Muscle of leg (tissue), 11 donors: Measurements from ENCODE around the gene SPINK14. TPM values are rescaled to one million over a fixed set of nuclear protein-coding genes. Genes with fewer than 3 reads are reported as not detected.
A peak's percentile ranks its signal among the peaks of the same experiment; 100 is the strongest.

ENCODE experiments used
- DNase-seq: peaks from one replicate; pipeline ENCODE4 v3.0.0; 2013
- H3K27ac ChIP-seq: one replicate; pipeline ENCODE4 v1.5.1; 2013; ENCODE audit warnings: mild to moderate bottlenecking, low read length, control low read depth
- H3K27me3 ChIP-seq: one replicate; pipeline ENCODE4 v1.6.1; 2013; ENCODE audit warnings: low read length; ENCODE audit not compliant: control insufficient read depth, insufficient read depth
- H3K36me3 ChIP-seq: one replicate; pipeline ENCODE4 v1.6.1; 2013; ENCODE audit warnings: low read length; ENCODE audit not compliant: control insufficient read depth, insufficient read depth
- H3K4me1 ChIP-seq: one replicate; pipeline ENCODE4 v1.6.1; 2013; ENCODE audit warnings: low read length; ENCODE audit not compliant: control insufficient read depth, insufficient read depth
- H3K4me3 ChIP-seq: one replicate; pipeline ENCODE4 v1.5.1; 2013; ENCODE audit warnings: low read length, control low read depth
- H3K9me3 ChIP-seq: replicated peaks from 2 replicates; pipeline ENCODE4 v1.6.1; 2013; ENCODE audit warnings: low read depth, low read length; ENCODE audit not compliant: control insufficient read depth
- WGBS: methylation state at CpG from one replicate; pipeline ENCODE4 v1.1.5; 2013; ENCODE audit warnings: missing lambda C conversion rate; ENCODE audit not compliant: insufficient coverage; 5-methylcytosine and 5-hydroxymethylcytosine counted together
- polyA plus RNA-seq, 8 donors: library from polyadenylated mRNA; unstranded; fragments of 120-200 nt; gene quantifications; one replicate each; pipeline versions ENCODE4 v1.2.1 to v1.2.3, GENCODE V29; 2013; ENCODE audit warnings: inconsistent platforms in 1 of 8, low replicate concordance in 1 of 8; ENCODE audit not compliant: insufficient read length in 8 of 8, insufficient read depth in 1 of 8
- total RNA-seq: library from RNA; stranded (reverse); fragments of 120-200 nt; gene quantifications from one replicate; pipeline ENCODE4 v1.2.4, GENCODE V29; 2013

Gene SPINK14
- total and polyA plus RNA-seq, 9 donors = not detected

DNA sequence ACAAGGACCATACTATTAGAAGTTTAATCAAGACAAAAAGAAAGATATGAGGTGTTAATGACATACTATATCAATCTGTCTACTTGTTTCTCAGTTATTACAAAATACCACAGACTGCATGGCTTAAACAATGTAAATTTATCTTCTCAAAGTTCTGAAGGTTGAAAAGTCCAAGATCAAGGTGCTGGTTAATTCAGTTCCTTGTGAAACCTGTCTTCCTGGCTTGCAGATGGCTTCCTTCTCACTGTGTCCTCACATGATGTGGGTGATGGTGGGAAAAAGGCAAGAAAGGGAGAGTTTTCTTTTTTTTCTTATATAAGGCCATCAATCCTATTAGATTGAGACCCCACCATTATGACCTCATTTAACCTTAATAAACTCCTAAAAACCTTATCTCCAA is 15.6 kb upstream of the SPINK14 start:
- H3K9me3 ChIP-seq = no peaks in the 10 kb centered on the region
- H3K36me3 ChIP-seq = no peaks in the 10 kb centered on the region
- no peak for DNase-seq
- no peaks in the 10 kb centered on the region for H3K27me3 ChIP-seq
- H3K4me3 ChIP-seq = no peak overlapping the region
- no peaks in the 10 kb centered on the region for H3K4me1 ChIP-seq
- H3K27ac ChIP-seq = no peak overlapping the region

- Histone ChIP-seq H3K27me3 (no peaks in the 10 kb centered on the region), H3K27ac (no peak overlapping the region), H3K9me3 (no peaks in the 10 kb centered on the region), H3K4me1 (no peaks in the 10 kb centered on the region), H3K36me3 (no peaks in the 10 kb centered on the region), H3K4me3 (no peak overlapping the region)
- no CpG with 5 or more reads among the region's 1 CpG for WGBS
- no peak for DNase-seq
Measured at GRCh38 chr5:148156609-148157008, 11.7 kb upstream of the SPINK14 start.

GRCh38 chr5:148162038-148162437 is 6.3 kb upstream of the SPINK14 start:
- DNase-seq = no peak
- H3K36me3 ChIP-seq = no peaks in the 10 kb centered on the region
- no peaks in the 10 kb centered on the region for H3K27me3 ChIP-seq
- WGBS = no CpG with 5 or more reads among the region's 1 CpG
- H3K9me3 ChIP-seq = no peaks in the 10 kb centered on the region
- no peak overlapping the region for H3K27ac ChIP-seq
- no peak overlapping the region for H3K4me3 ChIP-seq
- no peaks in the 10 kb centered on the region for H3K4me1 ChIP-seq

DNA sequence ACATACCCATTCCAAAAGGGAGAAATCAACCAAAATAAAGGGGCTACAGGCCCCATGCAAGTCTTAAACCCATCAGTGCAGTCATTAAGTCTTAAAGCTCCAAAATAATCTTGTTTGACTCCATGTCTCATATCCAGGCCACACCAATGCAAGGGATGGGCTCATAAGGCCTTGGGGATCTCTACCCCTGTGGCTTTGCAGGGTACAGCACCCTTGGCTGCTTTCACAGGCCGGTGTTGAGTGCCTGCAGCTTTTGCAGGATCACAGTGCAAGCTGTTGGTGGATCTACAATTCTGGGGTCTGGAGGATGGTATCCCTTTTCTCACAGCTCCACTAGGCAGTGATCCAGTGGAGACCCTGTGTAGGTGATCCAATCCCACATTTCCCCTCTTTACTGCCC is 5.0 kb upstream of the SPINK14 start:
- Histone ChIP-seq H3K4me3 (no peak overlapping the region), H3K9me3 (no peaks in the 10 kb centered on the region), H3K27ac (no peak overlapping the region), H3K27me3 (no peaks in the 10 kb centered on the region), H3K4me1 (no peaks in the 10 kb centered on the region), H3K36me3 (no peaks in the 10 kb centered on the region)
- no peak for DNase-seq
- 100% methylated on average over 1 of the region's 1 CpG for WGBS

DNA sequence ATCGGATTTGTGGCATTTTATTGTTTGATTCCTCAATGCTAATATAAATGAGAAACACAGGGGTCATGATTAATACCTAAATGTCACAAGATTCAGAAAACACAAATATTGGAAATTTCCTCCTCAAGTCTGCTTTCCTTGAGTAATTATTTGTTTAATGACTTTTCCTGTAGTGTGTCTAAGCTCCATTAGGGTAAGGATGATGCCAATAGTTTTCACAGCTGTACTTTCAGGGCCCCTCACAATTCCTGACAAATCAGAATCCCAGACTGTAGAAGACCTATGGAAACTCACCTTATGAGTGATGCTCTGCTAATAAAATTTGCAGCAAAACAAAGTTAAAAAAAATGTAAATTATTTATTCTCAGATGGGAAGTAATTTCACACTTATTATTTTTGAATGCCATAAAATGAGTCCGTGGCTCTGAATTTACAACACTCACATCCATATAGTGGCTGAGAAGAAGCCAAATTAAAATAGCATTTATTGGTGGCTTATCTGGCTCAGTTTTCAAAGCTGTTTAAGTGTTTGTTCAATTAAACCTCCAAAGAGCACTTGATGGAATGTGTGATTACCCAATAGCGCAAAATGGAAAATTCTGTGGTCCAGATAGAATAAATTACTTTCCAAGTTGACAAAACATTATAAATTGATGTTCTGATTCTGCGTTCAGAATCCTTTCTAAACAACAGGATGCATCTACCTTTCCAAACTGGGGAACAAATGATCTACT is 1.6 kb upstream of the SPINK14 start:
- no peaks in the 10 kb centered on the region for H3K9me3 ChIP-seq
- no CpG with 5 or more reads among the region's 4 CpGs for WGBS

GRCh38 chr5:148172377-148172776 is 4.0 kb downstream of the SPINK14 start:
- H3K4me1 ChIP-seq = no peaks in the 10 kb centered on the region
- no peaks in the 10 kb centered on the region for H3K36me3 ChIP-seq
- DNase-seq = no peak
- WGBS = 80% methylated on average over 1 of the region's 2 CpGs
- no peaks in the 10 kb centered on the region for H3K9me3 ChIP-seq
- no peak overlapping the region for H3K4me3 ChIP-seq
- H3K27ac ChIP-seq = no peak overlapping the region
- H3K27me3 ChIP-seq = no peaks in the 10 kb centered on the region

More for the DNA sequence above, 1.6 kb upstream of the SPINK14 start:
- no peak overlapping the region for H3K27ac ChIP-seq
- no peaks in the 10 kb centered on the region for H3K4me1 ChIP-seq
- no peaks in the 10 kb centered on the region for H3K36me3 ChIP-seq
- no peak for DNase-seq
- H3K4me3 ChIP-seq = no peak overlapping the region
- no peaks in the 10 kb centered on the region for H3K27me3 ChIP-seq

DNA sequence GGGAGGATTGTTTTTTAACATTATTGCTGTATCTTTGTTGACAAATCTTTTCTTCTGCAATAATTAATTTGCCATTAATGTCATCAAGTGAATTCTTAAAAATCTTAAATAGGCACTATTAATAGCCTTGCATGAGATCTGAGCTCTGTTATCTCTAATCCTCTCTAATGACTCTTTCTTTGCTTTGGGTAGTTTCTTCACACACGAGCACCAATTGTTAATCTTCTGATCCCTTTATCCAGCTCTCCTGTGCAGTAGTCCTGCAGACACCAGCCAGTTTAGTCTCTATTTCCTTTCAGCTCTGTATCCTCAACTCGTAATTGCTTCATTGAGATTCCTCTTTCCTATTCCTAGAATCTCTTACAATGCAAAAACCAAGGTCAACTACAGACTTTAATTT is 8.1 kb downstream of the SPINK14 start:
- WGBS = 38% methylated on average over 2 of the region's 2 CpGs
- H3K36me3 ChIP-seq = no peaks in the 10 kb centered on the region
- no peaks in the 10 kb centered on the region for H3K9me3 ChIP-seq
- no peak overlapping the region for H3K27ac ChIP-seq
- no peaks in the 10 kb centered on the region for H3K27me3 ChIP-seq
- H3K4me3 ChIP-seq = no peak overlapping the region
- no peaks in the 10 kb centered on the region for H3K4me1 ChIP-seq
- DNase-seq = no peak

DNA sequence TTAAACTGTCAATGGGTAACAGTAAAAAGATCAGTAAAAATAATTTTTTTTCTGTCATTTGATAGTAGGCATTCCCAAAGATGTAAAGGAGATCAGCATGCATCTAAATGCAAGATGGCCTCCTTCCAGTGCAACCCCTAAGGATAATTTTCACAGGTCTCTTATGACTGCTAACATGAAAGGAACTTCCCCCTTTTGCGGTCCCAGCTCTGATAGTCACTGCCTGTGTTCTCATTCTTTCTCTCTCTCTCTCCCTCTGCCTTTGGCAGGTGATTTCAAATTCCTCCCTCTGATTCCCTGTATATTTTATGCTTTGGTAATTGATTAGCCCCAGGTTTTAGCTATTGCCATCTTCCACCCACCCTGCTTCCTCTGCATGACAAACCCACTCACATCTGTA is 8.9 kb downstream of the SPINK14 start:
- H3K4me1 ChIP-seq = no peaks in the 10 kb centered on the region
- no peak for DNase-seq
- no peaks in the 10 kb centered on the region for H3K36me3 ChIP-seq
- no CpG with 5 or more reads among the region's 1 CpG for WGBS
- H3K27ac ChIP-seq = no peak overlapping the region
- no peaks in the 10 kb centered on the region for H3K9me3 ChIP-seq
- H3K27me3 ChIP-seq = no peaks in the 10 kb centered on the region
- no peak overlapping the region for H3K4me3 ChIP-seq

GRCh38 chr5:148179234-148179824 is 11.0 kb downstream of the SPINK14 start:
- Histone ChIP-seq H3K27me3 (no peaks in the 10 kb centered on the region), H3K9me3 (no peaks in the 10 kb centered on the region), H3K4me3 (no peak overlapping the region), H3K4me1 (no peaks in the 10 kb centered on the region), H3K36me3 (no peaks in the 10 kb centered on the region), H3K27ac (no peak overlapping the region)
- WGBS = no CpG with 5 or more reads among the region's 3 CpGs
- DNase-seq = peak; percentile 63

DNA sequence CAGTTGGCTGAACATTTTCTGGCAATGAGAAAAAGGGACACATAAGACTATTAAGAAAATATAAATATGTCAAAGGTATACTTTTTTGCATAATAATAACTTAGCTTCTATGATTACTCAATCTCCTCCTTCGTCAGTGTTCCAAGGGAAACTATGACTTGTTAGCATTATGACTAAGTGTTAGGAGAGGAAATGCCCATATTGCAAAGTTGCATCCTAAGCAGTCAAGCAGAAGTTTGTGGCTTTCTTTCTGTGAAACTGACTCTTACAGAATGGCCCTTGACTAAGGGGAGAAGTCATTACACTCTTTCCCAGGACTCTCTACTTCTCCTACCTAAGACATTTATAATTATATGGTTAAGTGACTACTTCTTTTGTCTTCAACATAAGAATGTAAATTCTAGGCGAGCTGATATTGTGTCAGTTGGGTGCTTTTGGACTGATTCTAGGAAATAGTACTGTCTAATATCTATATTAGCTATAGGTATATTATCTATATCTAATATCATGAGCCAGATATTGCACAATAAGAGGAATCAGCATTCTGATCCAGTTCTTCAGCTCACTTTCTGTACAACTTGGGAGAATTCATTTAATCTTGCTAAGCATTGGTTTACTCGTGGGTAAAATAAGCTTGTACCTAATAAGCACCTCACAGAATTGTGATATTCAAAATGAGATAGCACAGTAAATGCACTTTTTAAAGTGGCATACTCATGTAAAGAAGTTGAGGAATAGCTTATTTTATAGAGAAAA is 18.1 kb downstream of the SPINK14 start:
- Histone ChIP-seq H3K27me3 (no peaks in the 10 kb centered on the region), H3K4me1 (no peaks in the 10 kb centered on the region), H3K4me3 (no peak overlapping the region), H3K9me3 (no peaks in the 10 kb centered on the region), H3K27ac (no peak overlapping the region), H3K36me3 (no peaks in the 10 kb centered on the region)
- peak; percentile 59 for DNase-seq
- WGBS = no CpG with 5 or more reads among the region's 3 CpGs
